Pulmonary artery endothelial cell (primary cell): ENCODE results near the gene EFCC1. TPM values are rescaled to one million over a fixed set of nuclear protein-coding genes. Genes with fewer than 3 reads are reported as not detected.
"Not testable (repeated sequence)": the region's sequence is repeated elsewhere in the genome, so short reads cannot be mapped to it uniquely, and the experiment has no call there.

Source experiments
- DNase-seq: peaks from one replicate; pipeline ENCODE4 v3.0.0-alpha.2; 2011; ENCODE audit warnings: low read depth, low spot score
- total RNA-seq: library from RNA; depleted of rRNA; stranded (reverse); fragments of >200 nt; gene quantifications from 2 replicates; pipeline ENCODE4 v1.2.3, GENCODE V29; 2014

The EFCC1 gene
- total RNA-seq, 1 donor from 2014 or later = 0.26 TPM

DNA sequence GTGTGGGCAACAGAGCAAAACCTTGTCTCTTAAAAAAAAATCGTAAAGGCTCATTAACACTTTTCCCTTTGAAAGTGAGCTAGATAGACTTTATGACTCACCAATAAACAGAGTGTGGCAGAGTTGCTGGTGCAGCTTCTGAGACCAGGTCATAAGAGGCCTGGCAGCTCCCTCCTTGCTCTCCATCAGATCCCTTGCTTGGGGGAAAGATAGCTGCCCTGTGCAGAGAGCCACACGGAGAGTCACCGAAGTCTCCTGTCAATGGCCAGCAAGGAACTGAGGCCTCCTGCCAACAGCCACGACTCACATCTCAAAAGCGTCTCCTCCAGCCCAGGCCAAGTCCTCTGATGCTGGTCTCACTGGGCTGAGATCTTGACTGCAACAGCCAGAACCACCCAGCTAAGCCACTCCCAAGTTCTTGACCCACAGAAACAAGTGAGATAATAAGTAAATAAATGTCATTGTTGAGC lies 50.8 kb downstream of the EFCC1 start:
- no peak for DNase-seq

GRCh38 chr3:129052675-129053074 lies 51.6 kb downstream of the EFCC1 start:
- DNase-seq = no peak

DNA sequence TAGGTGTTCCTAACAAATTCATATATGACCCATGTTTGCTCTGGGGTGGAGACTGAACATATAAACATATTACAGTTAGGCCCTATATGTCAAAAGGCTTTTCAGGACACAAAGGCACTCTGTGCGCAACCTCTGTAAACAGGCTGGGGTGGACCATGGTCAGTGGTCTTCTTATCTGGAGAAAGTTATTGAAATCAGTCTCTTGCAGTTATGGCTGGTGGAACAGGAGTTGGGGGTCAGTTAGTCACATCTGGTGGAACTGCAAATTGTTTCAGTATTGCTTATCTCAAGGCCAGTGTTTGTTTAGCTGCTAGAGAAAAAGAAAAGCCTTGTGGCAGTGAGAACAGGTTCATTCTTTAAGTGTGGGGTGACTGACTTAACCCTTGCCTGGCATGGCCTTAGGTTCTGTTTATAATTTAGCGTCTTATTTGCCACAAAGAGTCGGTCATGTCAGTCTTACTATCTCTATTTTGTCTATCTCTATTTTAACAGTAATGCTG lies 53.6 kb downstream of the EFCC1 start:
- no peak for DNase-seq

DNA sequence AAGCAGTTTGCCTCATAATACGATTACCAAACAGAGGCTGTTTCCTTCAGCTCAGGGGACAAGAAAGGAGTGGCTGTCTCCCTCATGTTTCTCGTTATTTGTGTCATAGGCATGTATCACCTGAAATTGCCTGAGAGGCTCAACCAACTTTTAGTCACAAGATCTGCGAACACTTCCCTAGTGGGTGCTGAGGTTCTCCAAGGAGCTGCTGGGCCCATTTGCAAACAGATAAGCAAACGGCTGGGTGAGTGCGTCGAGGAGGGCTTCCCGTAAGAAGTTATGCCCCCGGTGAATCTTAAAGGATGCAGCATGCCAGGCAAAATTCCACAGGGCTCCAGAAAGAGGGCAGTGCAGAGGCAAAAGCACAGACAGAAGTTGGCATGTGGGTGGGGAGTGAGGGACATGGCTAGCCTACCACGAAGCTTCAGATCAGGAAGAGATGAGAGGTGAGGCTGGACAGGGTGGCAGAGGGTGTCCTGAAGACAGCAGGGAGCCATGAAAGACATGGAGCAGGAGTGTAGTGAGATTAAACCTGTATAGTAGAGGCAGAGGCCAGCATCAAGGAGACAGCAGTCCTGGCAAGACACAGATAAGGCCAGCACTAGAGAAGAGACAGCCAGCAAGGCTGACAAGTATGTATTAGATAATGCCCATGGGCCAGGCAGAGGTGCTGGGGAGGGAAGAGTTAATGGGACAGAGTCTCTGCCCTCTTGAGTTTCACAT lies 55.5 kb downstream of the EFCC1 start:
- no peak for DNase-seq

DNA sequence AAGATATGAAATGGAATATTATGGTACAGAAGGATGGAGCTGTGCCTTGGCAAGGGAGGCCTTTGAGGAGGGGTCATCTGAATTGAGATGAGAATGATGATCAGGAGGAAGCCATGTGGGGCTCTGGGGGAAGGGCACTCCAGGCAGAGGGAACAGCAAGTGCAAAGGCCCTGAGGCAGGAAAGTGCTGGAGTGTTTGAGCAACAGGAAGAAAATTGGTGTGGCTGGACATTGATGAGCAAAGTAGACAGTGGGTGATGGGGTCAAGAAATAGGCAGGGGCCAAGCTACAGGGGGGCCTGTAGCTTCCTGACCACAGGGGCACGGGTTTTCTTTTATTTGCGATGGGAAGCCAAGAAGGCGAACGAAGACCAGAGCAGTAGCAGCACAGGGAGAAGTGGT lies 56.1 kb downstream of the EFCC1 start:
- no peak for DNase-seq

DNA sequence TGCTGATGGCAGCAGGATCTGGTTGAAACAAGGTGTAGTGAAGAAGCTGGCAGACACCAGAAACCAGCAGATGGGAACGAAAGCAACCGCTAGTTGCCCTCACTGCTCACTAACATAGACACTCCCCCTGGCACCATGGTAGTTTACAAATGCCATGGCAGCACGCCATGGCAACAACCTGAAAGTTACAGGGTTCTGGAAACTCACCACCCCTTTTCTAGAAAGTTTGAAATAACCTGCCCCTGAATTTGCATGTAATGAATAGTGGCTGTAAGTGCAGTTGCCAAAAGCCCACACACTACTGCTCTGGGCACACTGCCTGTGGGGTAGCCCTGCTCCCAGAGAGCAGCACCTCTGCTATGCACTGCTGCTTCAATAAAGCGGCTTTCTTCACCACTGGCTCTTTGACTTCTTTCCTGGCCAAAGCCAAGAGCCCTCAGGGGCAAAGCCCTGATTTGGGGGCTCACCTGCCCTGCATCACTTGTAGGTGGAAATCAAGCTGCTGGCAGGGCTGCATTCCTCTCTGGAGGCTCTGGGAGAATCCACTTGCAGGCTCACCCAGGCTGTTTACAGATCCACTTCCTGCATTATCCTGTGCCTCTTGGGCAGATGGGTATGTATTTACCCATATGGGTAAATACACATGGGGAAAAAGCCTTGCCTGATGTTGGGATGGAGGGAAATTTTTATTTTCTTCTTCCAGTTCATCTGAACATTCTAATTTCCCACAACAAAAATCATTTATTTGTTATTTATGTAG lies 57.5 kb downstream of the EFCC1 start:
- no peak for DNase-seq

- no peak for DNase-seq
Measured at GRCh38 chr3:129059311-129059958, 58.3 kb downstream of the EFCC1 start.

DNA sequence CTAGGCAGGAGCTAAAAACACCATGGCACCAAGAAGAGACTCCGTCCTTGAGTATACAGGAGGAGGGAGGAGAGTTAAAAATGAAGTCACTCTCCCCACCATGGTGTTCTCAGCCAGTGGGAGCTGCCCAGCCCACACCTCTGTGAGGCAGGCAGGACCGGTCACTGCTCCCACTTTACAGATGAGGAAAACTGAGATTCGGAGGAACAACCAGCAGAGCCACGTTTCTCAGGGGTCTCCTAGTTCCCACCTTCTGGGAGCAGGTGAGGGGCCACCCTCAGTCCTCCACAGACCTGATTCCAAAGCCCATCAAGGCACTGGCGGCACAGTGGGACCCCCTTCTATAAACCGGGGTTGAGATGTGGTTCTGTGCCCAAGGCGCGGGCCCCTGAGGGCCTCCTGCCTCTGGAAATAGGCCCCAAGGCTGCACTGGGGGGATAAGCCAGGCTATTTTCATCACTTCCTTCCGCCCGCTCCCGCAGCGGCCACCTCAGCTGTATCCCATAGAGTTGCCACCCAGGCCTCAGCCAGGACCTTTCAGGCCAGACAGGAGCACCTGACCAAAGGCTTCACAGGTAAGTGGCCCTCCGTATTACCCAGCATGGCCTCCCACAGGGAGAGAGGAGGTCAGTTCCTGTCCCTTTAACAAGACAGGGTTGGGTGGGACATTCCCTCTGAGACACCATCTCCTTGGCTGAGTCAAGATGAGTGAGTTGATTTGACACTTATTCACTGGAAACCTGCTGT lies 59.3 kb downstream of the EFCC1 start, which contains the start of gene GP9:
GP9 (plus strand) TSS at position 504 of the 747 bp plus-strand sequence. CDS start 961 bp downstream, outside the sequence.
- DNase-seq = no peak

DNA sequence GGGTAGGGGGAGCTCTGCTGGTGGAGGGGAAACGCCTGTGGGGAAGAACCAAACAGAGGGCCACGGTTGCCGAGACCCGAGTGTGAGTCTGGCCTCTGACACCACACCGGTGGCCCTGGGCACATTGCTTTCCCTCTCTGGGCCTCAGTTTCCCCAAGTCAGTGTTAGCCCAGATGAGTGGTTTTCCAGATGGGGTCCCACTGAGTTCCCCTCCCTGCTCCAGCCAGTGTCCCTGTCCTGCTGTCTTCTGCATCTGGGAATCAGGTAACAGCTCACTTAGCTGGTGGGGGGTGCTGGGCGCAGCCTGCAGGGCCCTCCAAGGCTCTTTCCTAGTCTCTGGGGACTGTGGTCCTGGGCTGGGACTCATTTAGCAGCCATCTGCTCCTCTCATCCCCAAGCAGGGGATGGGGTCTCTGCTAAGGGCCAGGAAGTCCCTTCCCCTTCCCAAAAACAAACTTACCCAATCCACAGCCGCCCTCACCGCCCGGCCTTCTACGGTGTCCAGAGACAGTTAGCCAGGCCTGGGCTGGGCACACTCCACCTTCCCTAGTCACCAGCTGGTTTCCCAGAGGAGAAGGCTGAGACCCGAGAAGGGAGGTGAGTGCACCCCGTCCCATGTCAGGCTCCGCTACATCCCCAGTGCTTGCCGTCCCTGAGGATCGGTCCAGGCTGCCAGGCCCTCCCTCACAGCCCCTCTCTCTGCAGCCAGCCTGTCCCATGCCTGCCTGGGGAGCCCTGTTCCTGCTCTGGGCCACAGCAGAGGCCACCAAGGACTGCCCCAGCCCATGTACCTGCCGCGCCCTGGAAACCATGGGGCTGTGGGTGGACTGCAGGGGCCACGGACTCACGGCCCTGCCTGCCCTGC lies 60.2 kb downstream of the EFCC1 start:
- no peak for DNase-seq

DNA sequence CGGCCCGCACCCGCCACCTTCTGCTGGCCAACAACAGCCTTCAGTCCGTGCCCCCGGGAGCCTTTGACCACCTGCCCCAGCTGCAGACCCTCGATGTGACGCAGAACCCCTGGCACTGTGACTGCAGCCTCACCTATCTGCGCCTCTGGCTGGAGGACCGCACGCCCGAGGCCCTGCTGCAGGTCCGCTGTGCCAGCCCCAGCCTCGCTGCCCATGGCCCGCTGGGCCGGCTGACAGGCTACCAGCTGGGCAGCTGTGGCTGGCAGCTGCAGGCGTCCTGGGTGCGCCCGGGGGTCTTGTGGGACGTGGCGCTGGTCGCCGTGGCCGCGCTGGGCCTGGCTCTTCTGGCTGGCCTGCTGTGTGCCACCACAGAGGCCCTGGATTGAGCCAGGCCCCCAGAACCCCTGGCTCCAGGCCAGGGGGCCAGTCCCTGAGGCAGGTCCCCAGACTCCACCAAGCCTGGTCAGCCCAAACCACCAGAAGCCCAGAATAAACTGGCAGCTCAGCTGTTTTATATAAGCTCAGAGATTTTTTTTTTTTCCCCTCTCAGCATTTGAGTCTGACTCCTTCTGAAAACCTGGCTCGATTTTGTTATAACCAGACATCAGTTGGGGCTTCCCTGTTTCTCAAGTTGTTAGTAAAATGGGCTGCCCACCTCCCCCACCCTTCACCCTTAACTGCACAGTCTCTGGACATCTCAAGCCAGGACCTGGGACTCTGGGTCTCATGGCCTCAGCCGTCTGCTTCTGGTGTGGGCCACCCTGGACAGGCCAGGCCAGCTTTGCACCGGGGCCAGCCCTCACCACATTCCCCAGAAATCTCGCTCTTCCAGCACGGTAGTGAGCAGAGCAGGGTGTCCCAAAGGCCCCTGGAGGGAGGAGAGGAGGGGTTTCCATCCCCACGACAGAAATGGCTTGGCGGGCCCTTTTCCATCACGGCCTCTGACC lies 61.1 kb downstream of the EFCC1 start:
- no peak for DNase-seq

DNA sequence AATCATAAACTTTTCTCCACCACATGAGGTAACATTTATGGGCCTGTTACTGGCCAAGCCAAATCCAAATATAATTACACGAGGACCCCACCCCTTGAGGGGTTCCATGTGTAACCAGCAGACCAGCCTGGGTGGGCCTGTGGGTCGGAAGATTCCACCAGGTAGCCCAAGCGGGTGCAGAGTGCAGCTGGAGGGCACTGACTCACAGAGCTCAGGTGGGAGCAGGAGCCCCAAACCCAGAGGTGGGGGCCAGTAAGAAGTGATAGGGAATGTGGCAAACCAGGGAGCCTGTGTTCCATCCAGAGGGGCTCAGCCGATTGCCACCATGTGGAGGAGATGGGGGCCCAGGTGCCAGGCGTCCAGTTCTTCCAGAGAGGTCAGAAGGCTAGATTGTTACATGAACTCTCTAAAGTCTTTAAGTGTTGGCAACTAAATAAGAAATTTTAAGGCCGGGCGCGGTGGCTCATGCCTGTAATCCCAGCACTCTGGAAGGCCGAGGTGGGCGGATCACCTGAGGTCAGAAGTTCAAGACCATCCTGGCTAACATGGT lies 62.1 kb downstream of the EFCC1 start:
- DNase-seq = no peak

DNA sequence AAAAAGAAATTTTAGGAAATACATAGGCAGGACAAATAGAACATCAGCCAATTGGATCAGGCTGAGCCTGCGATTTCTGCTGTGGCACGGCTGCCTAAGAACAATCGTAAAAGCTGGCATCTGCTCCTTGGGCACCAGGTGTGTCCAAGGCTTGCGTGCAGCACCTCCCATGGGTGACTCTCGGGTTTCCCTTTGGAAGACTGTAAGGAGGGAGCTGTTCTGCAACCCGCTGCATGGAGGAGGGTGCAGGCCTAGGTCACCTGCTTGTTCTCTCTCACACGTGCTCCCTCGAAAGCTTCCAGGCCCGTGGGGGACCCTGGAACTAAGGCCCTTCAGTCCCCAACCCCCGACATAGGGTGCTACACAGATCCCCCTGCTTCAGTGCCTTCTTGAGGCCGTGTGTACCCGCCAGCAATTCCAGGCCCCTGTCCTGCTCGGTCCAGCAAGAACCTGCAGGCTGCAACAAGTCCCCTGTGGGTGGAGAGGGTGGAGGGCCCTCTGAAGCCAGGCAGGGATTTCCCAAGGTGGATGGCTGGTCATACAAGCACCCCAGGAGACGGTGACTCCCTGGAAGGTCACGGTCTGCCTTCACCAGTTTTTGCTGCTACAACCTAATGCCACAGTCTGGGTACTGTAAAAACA lies 62.9 kb downstream of the EFCC1 start:
- DNase-seq = no peak

DNA sequence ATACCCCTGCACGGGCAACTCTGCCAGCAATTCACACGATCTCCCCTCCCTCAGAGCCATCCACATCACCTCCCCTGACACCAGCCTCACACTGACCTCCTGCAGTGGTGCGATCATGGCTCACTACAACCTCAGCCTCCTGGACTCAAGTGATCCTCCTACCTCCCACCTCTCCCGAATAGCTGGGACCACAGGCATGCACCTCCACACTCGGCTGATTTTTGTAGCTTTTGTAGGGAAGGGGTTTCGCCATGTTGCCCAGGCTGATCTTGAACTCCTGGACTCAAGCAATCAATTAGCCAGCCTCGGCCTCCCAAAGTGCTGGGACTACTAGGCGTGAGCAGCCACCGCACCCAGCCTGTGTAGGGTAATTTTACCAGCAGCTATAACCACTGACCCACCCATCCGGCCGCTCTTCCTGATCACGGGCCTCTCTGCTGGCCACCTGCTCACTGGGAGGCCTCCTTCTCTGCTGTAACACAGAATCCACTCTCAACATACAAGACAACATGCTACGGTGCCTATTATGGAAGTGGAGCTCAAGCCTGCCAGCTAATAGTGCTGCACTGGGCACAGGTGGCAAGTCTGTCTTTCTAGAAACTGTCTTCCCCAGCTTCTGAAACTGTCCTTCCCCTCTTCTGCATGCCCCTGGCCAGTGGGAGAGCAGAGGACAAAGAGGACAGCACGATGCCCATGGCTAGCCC lies 64.1 kb downstream of the EFCC1 start:
- DNase-seq = no peak

DNA sequence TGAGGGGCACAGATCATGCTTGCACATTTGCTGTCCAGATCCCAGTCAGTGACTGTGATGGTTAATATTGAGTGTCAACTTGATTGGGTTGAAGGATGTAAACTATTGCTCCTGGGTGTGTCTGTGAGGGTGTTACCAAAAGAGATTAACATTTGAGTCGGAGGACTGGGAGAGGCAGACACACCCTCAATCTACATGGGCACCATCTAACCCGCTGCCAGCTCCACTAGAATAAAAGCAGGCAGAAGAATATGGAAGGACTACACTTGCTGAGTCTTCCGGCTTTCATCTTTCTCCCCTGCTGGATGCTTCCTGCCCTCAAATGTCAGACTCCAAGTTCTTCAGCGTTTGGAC lies 64.6 kb downstream of the EFCC1 start:
- no peak for DNase-seq

GRCh38 chr3:129067719-129068118 lies 66.6 kb downstream of the EFCC1 start:
- not testable (repeated sequence) for DNase-seq

GRCh38 chr3:129068291-129068886 lies 67.3 kb downstream of the EFCC1 start:
- DNase-seq = no peak

DNA sequence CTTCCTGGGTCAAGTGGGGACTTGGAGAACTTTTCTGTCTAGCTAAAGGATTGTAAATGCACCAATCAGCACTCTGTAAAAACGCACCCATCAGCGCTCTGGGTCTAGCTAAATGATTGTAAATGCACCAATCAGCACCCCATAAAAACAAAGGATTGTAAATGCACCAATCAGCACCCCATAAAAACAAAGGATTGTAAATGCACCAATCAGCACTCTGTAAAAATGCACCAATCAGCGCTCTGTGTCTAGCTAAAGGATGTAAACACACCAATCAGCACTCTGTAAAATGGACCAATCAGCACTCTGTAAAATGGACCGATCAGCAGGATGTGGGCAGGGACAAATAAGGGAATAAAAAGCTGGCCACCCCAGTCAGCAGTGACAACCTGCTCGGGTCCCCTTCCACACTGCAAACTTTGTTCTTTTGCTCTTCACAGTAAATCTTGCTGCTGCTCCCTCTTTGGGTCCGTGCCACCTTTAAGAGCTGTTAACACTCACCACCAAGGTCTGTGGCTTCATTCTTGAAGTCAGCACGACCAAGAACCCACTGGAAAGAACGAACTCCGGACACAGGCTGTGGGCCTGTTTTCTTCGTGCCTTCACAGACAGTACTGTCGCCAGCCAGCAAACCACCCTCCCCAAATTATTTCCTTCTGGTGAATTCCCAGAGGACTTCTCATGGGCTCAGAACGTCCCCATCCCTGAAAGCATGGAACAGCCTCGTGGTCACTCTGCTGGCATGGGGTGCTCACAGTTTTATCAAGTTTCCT lies 68.4 kb downstream of the EFCC1 start:
- DNase-seq = not testable (repeated sequence)
